ENCODE results near the gene SLC22A3. TPM values are rescaled to one million over a fixed set of nuclear protein-coding genes. Genes with fewer than 3 reads are reported as not detected.

SLC22A3 gene
- polyA plus RNA-seq, 1 of the 3 experiments (the other 2 are of a cell fraction) = not detected

- Histone ChIP-seq H3K9ac (no peak overlapping the region), H3K9me3 (no peaks in the 10 kb centered on the region), H4K20me1 (ENCODE audit: insufficient read depth) (no peaks in the 10 kb centered on the region), H3K27me3 (ENCODE audit: insufficient read depth) (peaks cover 6% of the 10 kb centered on the region; the same call in 1 of the 2 replicates), H3K36me3 (replicated peaks in 1 of 2; ENCODE audit: control insufficient read depth in 1 of 2, insufficient read depth in 2 of 2, low read length in 1 of 2) (no peaks in the 10 kb centered on the region), H3K9me2 (no peaks in the 10 kb centered on the region), H2AFZ (ENCODE audit: low read depth) (no peak overlapping the region), H3F3A (replicated peaks; ENCODE audit: insufficient read depth) (no peaks in the 10 kb centered on the region), H3K27ac (ENCODE audit: low read depth in 2 of 2, low read length in 1 of 2) (no peak overlapping the region), H3K4me3 (ENCODE audit: low read depth in 2 of 2, low read length in 1 of 2) (no peak overlapping the region), H3K4me2 (no peak overlapping the region), H3K4me1 (ENCODE audit: control insufficient read depth in 1 of 2, insufficient read depth in 2 of 2, low read depth in 1 of 2, low read length in 1 of 2) (no peaks in the 10 kb centered on the region), H3K79me2 (ENCODE audit: insufficient read depth) (no peaks in the 10 kb centered on the region)
- WGBS (ENCODE audit: low lambda C conversion rate) = 7% methylated on average over 3 of the region's 3 CpGs
- POLR2A ChIA-PET = no interaction called here
- CTCF ChIA-PET = interaction anchor here (1.0 kb wide), 1 partner anchor 9 kb away, joined by 3 read pairs; no protein-coding TSS in a partner anchor
- no peak for TF ChIP-seq ZBTB33 (IDR thresholded peaks at IDR 0.05; ENCODE audit: borderline replicate concordance, low read depth)
- TF ChIP-seq MEF2A (IDR thresholded peaks at IDR 0.05; ENCODE audit: borderline replicate concordance, low read depth) = no peak
- TF ChIP-seq NRF1 (IDR thresholded peaks at IDR 0.05; ENCODE audit: low read depth, low read length) = no peak
- TF ChIP-seq RFX5 (IDR thresholded peaks at IDR 0.05; ENCODE audit: low read length) = no peak
- no peak for TF ChIP-seq GATA2 (CRISPR knock-in tag; IDR thresholded peaks at IDR 0.05)
- TF ChIP-seq GABPA (IDR thresholded peaks at IDR 0.05; ENCODE audit: low read depth) = no peak
- no peak for TF ChIP-seq REST (IDR thresholded peaks at IDR 0.05; ENCODE audit: low read depth, low read length)
- no peak for DNase-seq
Observed at GRCh38 chr6:160333101-160333500, 15.1 kb upstream of the SLC22A3 start.

- no peak overlapping the region for H2AFZ ChIP-seq (ENCODE audit: low read depth)
- H3K9ac ChIP-seq = no peak overlapping the region
- H3K27ac ChIP-seq (ENCODE audit: low read depth in 2 of 2, low read length in 1 of 2) = no peak overlapping the region
- H3K4me2 ChIP-seq = no peak overlapping the region
- no peak for DNase-seq
- no peaks in the 10 kb centered on the region for H3K9me2 ChIP-seq
- no peaks in the 10 kb centered on the region for H3K79me2 ChIP-seq (ENCODE audit: insufficient read depth)
- no peaks in the 10 kb centered on the region for H3K9me3 ChIP-seq
- no peaks in the 10 kb centered on the region for H3F3A ChIP-seq (replicated peaks; ENCODE audit: insufficient read depth)
- H3K27me3 ChIP-seq (ENCODE audit: insufficient read depth) = peaks cover 6% of the 10 kb centered on the region; the same call in 1 of the 2 replicates
- CTCF ChIA-PET = no interaction called here
- H4K20me1 ChIP-seq (ENCODE audit: insufficient read depth) = no peaks in the 10 kb centered on the region
- no peaks in the 10 kb centered on the region for H3K4me1 ChIP-seq (ENCODE audit: control insufficient read depth in 1 of 2, insufficient read depth in 2 of 2, low read depth in 1 of 2, low read length in 1 of 2)
- H3K36me3 ChIP-seq (replicated peaks in 1 of 2; ENCODE audit: control insufficient read depth in 1 of 2, insufficient read depth in 2 of 2, low read length in 1 of 2) = no peaks in the 10 kb centered on the region
- POLR2A ChIA-PET = no interaction called here
- no peak overlapping the region for H3K4me3 ChIP-seq (ENCODE audit: low read depth in 2 of 2, low read length in 1 of 2)
- 0% methylated on average over 2 of the region's 2 CpGs for WGBS (ENCODE audit: low lambda C conversion rate)
- TF ChIP-seq USF1 (IDR thresholded peaks at IDR 0.05; ENCODE audit: borderline replicate concordance, low read depth) (no peak), SIN3A (IDR thresholded peaks at IDR 0.05; ENCODE audit: borderline replicate concordance, low read depth, low read length) (no peak), RXRA (IDR thresholded peaks at IDR 0.05; ENCODE audit: borderline replicate concordance, low read depth) (no peak), USF2 (IDR thresholded peaks at IDR 0.05; ENCODE audit: borderline replicate concordance, low read depth, low read length) (no peak), YY1 (IDR thresholded peaks at IDR 0.05; ENCODE audit: low read depth) (no peak), EP300 (IDR thresholded peaks at IDR 0.05; ENCODE audit: borderline replicate concordance in 1 of 2, low read depth in 1 of 2, low read length in 1 of 2) (no peak), POLR2AphosphoS5 (IDR thresholded peaks at IDR 0.05; ENCODE audit: low read depth, low read length) (no peak), NRF1 (IDR thresholded peaks at IDR 0.05; ENCODE audit: low read depth, low read length) (no peak), TEAD4 (IDR thresholded peaks at IDR 0.05; ENCODE audit: borderline replicate concordance, insufficient read depth) (no peak)
Observed at GRCh38 chr6:160333841-160334240, 14.3 kb upstream of the SLC22A3 start.
